OCI-LY7 (cell line): Measurements from ENCODE around the gene TMEM51. TPM values are rescaled to one million over a fixed set of nuclear protein-coding genes. Genes with fewer than 3 reads are reported as not detected.

Experiments
- BruUV-seq: library from RNA; stranded (reverse); fragments of 400-500 nt; replicated peaks from 2 replicates; lab custom pipeline; 2021; lab: Mats Ljungman, UMichigan
- CTCF ChIA-PET: fragments of 300-600 bp; sonication (Branson Sonifier 250); formaldehyde crosslinking; loops from one replicate; lab custom pipeline; 2022; ENCODE audit warnings: antibody characterized with exemption; ENCODE audit not compliant: unreplicated experiment; lab: Charles Lee
- POLR2A ChIA-PET: fragments of 300-600 bp; sonication (Branson Sonifier 250); formaldehyde crosslinking; loops from one replicate; lab custom pipeline; 2022; ENCODE audit warnings: antibody characterized with exemption; lab: Charles Lee
- DNase-seq: peaks from one replicate; pipeline ENCODE4 v3.0.0-alpha.2; 2015; ENCODE audit warnings: low spot score
- H2AFZ ChIP-seq: fragments of 200-600 bp; sonication (generic), shearing (Covaris generic); 2 replicates; pipeline ENCODE4 v1.6.1; 2014; ENCODE audit warnings: mild to moderate bottlenecking, antibody characterized with exemption, low read length, moderate library complexity
- H3K27ac ChIP-seq: fragments of 200-600 bp; sonication (generic); 2 replicates; pipeline ENCODE4 v1.5.1; 2014; ENCODE audit warnings: mixed run types, low read depth, mild to moderate bottlenecking, moderate library complexity, low read length, inconsistent platforms; ENCODE audit not compliant: poor library complexity, severe bottlenecking
- H3K36me3 ChIP-seq: fragments of 200-600 bp; sonication (generic); 2 replicates; pipeline ENCODE4 v1.6.1; 2014; ENCODE audit warnings: mild to moderate bottlenecking, antibody characterized with exemption, low read length, moderate library complexity, mixed read lengths; ENCODE audit not compliant: insufficient read depth
- H3K4me1 ChIP-seq: fragments of 200-600 bp; sonication (generic); 2 replicates; pipeline ENCODE4 v1.5.1; 2014; ENCODE audit warnings: mild to moderate bottlenecking, low read length; ENCODE audit not compliant: insufficient read depth, poor library complexity, severe bottlenecking
- H3K4me2 ChIP-seq: fragments of 200-600 bp; sonication (generic); 2 replicates; pipeline ENCODE4 v1.6.1; 2014; ENCODE audit warnings: mild to moderate bottlenecking, low read length
- H3K4me3 ChIP-seq: fragments of 200-600 bp; sonication (generic); 2 replicates; pipeline ENCODE4 v1.5.1; 2014; ENCODE audit warnings: mild to moderate bottlenecking, low read depth, low read length; ENCODE audit not compliant: poor library complexity, severe bottlenecking
- H3K79me2 ChIP-seq: fragments of 200-600 bp; sonication (generic); 2 replicates; pipeline ENCODE4 v1.6.1; 2016; ENCODE audit warnings: low read depth, mild to moderate bottlenecking, low read length, moderate library complexity, mixed read lengths; ENCODE audit not compliant: insufficient read depth
- H3K9me2 ChIP-seq: fragments of 200-600 bp; sonication (generic); 2 replicates; pipeline ENCODE4 v1.6.1; 2016; ENCODE audit warnings: mild to moderate bottlenecking, low read length, mixed read lengths; ENCODE audit not compliant: insufficient read depth
- H3K9me3 ChIP-seq: fragments of 200-600 bp; sonication (generic); 2 replicates; pipeline ENCODE4 v1.6.1; 2014; ENCODE audit warnings: mild to moderate bottlenecking, mixed run types, low read length, mixed read lengths
- H4K20me1 ChIP-seq: fragments of 200-600 bp; sonication (generic); 2 replicates; pipeline ENCODE4 v1.6.1; 2014; ENCODE audit warnings: mild to moderate bottlenecking, antibody characterized with exemption, low read length, moderate library complexity, mixed read lengths; ENCODE audit not compliant: insufficient read depth
- EZH2phosphoT487 ChIP-seq: fragments of 200-600 bp; sonication (generic); IDR thresholded peaks from 2 replicates; pipeline ENCODE4 v1.6.1; 2018; ENCODE audit warnings: low read depth, borderline replicate concordance, mild to moderate bottlenecking, mixed run types, antibody characterized with exemption, low read length, moderate library complexity, mixed read lengths
- intact Hi-C: fragments of 100-400 bp; cut with micrococcal nuclease; formaldehyde crosslinking; loops from one replicate; pipeline ENCODE4 v1.10.0; 2022; ENCODE audit not compliant: unreplicated experiment
- total RNA-seq, 2 experiments: library from RNA; depleted of rRNA in 1 of 2; stranded (reverse); fragments of >200 nt in 1 of 2; shearing (Covaris generic) in 1 of 2; gene quantifications; 2 replicates each; pipeline ENCODE4 v1.2.3, GENCODE V29; 2014 to 2022
- TF ChIP-seq, protein P1 (sequence below): fragments of 200-600 bp; sonication (generic); conservative IDR thresholded peaks from 2 replicates; pipeline ENCODE4 v1.5.1; 2014; ENCODE audit warnings: mild to moderate bottlenecking, antibody characterized with exemption, low read length, moderate library complexity, mixed read lengths

TMEM51 gene
- total RNA-seq, 2 experiments from 2014 or later, result not detected

GRCh38 chr1:15167386-15167785, 13.8 kb downstream of the TMEM51 start:
- no peak for DNase-seq
- Histone ChIP-seq H3K79me2 (no peaks in the 10 kb centered on the region), H3K4me2 (no peak overlapping the region), H3K9me2 (no peaks in the 10 kb centered on the region), H3K4me3 (no peak overlapping the region), H3K9me3 (no peaks in the 10 kb centered on the region), H4K20me1 (no peaks in the 10 kb centered on the region), H3K36me3 (no peaks in the 10 kb centered on the region), H3K27ac (no peak overlapping the region), H2AFZ (no peak overlapping the region), H3K4me1 (no peaks in the 10 kb centered on the region)
- no peak for TF ChIP-seq EZH2phosphoT487
- TF ChIP-seq, protein P1, sequence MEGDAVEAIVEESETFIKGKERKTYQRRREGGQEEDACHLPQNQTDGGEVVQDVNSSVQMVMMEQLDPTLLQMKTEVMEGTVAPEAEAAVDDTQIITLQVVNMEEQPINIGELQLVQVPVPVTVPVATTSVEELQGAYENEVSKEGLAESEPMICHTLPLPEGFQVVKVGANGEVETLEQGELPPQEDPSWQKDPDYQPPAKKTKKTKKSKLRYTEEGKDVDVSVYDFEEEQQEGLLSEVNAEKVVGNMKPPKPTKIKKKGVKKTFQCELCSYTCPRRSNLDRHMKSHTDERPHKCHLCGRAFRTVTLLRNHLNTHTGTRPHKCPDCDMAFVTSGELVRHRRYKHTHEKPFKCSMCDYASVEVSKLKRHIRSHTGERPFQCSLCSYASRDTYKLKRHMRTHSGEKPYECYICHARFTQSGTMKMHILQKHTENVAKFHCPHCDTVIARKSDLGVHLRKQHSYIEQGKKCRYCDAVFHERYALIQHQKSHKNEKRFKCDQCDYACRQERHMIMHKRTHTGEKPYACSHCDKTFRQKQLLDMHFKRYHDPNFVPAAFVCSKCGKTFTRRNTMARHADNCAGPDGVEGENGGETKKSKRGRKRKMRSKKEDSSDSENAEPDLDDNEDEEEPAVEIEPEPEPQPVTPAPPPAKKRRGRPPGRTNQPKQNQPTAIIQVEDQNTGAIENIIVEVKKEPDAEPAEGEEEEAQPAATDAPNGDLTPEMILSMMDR, result no peak
- ChIA-PET POLR2A (interaction anchor here (0.7 kb wide), 1 partner anchor 42 kb away, joined by 5 read pairs; no protein-coding TSS in a partner anchor), CTCF (no interaction called here)
- intact Hi-C loops, result no loop called here
- BruUV-seq, result no TSS peak

GRCh38 chr1:15168479-15168878, 14.9 kb downstream of the TMEM51 start:
- BruUV-seq, result no TSS peak
- POLR2A ChIA-PET, result no interaction called here
- Histone ChIP-seq H3K4me3 (no peak overlapping the region), H3K9me3 (no peaks in the 10 kb centered on the region), H4K20me1 (no peaks in the 10 kb centered on the region), H3K79me2 (no peaks in the 10 kb centered on the region), H3K27ac (no peak overlapping the region), H2AFZ (no peak overlapping the region), H3K4me1 (no peaks in the 10 kb centered on the region), H3K9me2 (no peaks in the 10 kb centered on the region), H3K36me3 (no peaks in the 10 kb centered on the region), H3K4me2 (no peak overlapping the region)
- DNase-seq, result no peak
- CTCF ChIA-PET, result no interaction called here
- intact Hi-C loops, result no loop called here
- no peak for TF ChIP-seq EZH2phosphoT487
- TF ChIP-seq, protein P1, result no peak

DNA sequence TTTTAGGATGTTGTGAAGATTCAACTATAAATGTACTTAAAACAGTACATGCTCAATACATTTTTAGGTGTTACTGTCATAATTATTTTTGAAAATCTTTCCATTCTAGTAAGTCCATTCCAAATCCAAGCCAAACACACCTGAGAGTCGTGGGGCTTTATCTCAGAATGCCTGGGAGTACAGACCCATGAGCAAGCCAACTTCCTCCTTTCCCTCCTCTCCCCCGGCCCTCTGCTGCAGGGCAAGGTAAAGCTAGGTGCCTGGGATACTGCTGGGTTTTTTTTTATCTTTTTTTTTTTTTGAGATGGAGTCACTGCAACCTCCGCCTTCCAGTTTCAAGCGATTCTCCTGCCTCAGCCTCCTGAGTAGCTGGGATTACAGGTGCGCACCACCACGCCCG, 16.5 kb downstream of the TMEM51 start:
- no TSS peak for BruUV-seq
- Histone ChIP-seq H3K79me2 (no peaks in the 10 kb centered on the region), H3K9me3 (no peaks in the 10 kb centered on the region), H3K4me3 (no peak overlapping the region), H2AFZ (no peak overlapping the region), H3K9me2 (no peaks in the 10 kb centered on the region), H3K4me1 (no peaks in the 10 kb centered on the region), H3K27ac (no peak overlapping the region), H4K20me1 (no peaks in the 10 kb centered on the region), H3K4me2 (no peak overlapping the region), H3K36me3 (no peaks in the 10 kb centered on the region)
- ChIA-PET POLR2A (no interaction called here), CTCF (no interaction called here)
- intact Hi-C loops, result no loop called here
- no peak for DNase-seq
- TF ChIP-seq, protein P1, result no peak
- TF ChIP-seq EZH2phosphoT487, result no peak
